ENCODE results near the gene SEMA4G. TPM values are rescaled to one million over a fixed set of nuclear protein-coding genes. Genes with fewer than 3 reads are reported as not detected.
A peak's percentile ranks its signal among the peaks of the same experiment; 100 is the strongest.

Gene SEMA4G
- total and polyA plus RNA-seq, 2 of the 13 experiments (the other 11 are each of a cell fraction or from before 2014, with no cell fraction given) = 46.2 to 207 TPM

GRCh38 chr10:100980311-100980710, 11.0 kb downstream of the SEMA4G start:
- FAIRE-seq (no peak), DNase-seq (ENCODE audit: low spot score) (no peak), ATAC-seq (no peak)
- H3K79me2 ChIP-seq (ENCODE audit: insufficient read depth, low read length) = no peaks in the 10 kb centered on the region
- no peak overlapping the region for H3K9ac ChIP-seq (ENCODE audit: insufficient read depth, low read depth, low read length)
- no peaks in the 10 kb centered on the region for H4K20me1 ChIP-seq (ENCODE audit: insufficient read depth, low read length)
- H3K36me3 ChIP-seq (replicated peaks in 1 of 2; ENCODE audit: control insufficient read depth in 1 of 2, insufficient read depth in 2 of 2, low read length in 2 of 2) = peaks cover 30 to 79% of the 10 kb centered on the region in 2 experiments
- 93% methylated on average over 2 of the region's 2 CpGs for WGBS (ENCODE audit: low lambda C conversion rate)
- no peaks in the 10 kb centered on the region for H3K27me3 ChIP-seq (ENCODE audit: control insufficient read depth in 1 of 2, insufficient read depth in 2 of 2, low read length in 2 of 2)
- peaks cover 11% of the 10 kb centered on the region for H3K4me1 ChIP-seq (ENCODE audit: insufficient read depth, low read length)
- no peak overlapping the region for H2AFZ ChIP-seq (ENCODE audit: low read length)
- ChIA-PET POLR2A (interaction anchor here (1.3 to 23.0 kb wide), 3 partner anchors 11 to 31 kb away, joined by 3 to 277 read pairs (median 4); partner anchors contain the start of gene SEMA4G), CTCF (ENCODE audit: low intra/inter-chr PET ratio, low total read pairs) (no interaction called here)
- no TSS peak for BruUV-seq (replicated peaks)
- H3K9me3 ChIP-seq (ENCODE audit: low read length) = no peaks in the 10 kb centered on the region
- intact Hi-C loops (cut with micrococcal nuclease; ENCODE audit: unreplicated experiment) = no loop called here
- in situ Hi-C loops (cut with HindIII; ENCODE audit: extremely low pct_ligation_motif_present, low pct_unique_long_range_greater_than_20kb) = no loop called here
- H3K27ac ChIP-seq (ENCODE audit: extremely low read length, insufficient read depth, low read length) = no peak overlapping the region
- no peak for TF ChIP-seq STAG1 (CRISPR knock-in tag; IDR thresholded peaks at IDR 0.05)
- TF ChIP-seq TSC22D2 (CRISPR knock-in tag; IDR thresholded peaks at IDR 0.05; ENCODE audit: borderline replicate concordance) = no peak
- no peak for TF ChIP-seq ATM (IDR thresholded peaks at IDR 0.05; ENCODE audit: borderline replicate concordance)
- no peak for TF ChIP-seq BHLHE40 (IDR thresholded peaks at IDR 0.05; ENCODE audit: low read length)
- no peak overlapping the region for H3K4me3 ChIP-seq (replicated peaks in 1 of 3; ENCODE audit: insufficient read depth in 1 of 3, low read depth in 2 of 3, low read length in 3 of 3)
- H3K4me2 ChIP-seq (ENCODE audit: low read depth, low read length) = no peak overlapping the region

- no peaks in the 10 kb centered on the region for H4K20me1 ChIP-seq (ENCODE audit: insufficient read depth, low read length)
- H3K9ac ChIP-seq (ENCODE audit: insufficient read depth, low read depth, low read length) = no peak overlapping the region
- H3K9me3 ChIP-seq (ENCODE audit: low read length) = no peaks in the 10 kb centered on the region
- in situ Hi-C loops (cut with HindIII; ENCODE audit: extremely low pct_ligation_motif_present, low pct_unique_long_range_greater_than_20kb) (no loop called here), intact Hi-C loops (cut with micrococcal nuclease; ENCODE audit: unreplicated experiment) (no loop called here)
- POLR2A ChIA-PET = interaction anchor here (1.3 to 23.0 kb wide), 3 partner anchors 11 to 31 kb away, joined by 4 to 277 read pairs (median 5); partner anchors contain the start of gene SEMA4G
- ATAC-seq (no peak), DNase-seq (ENCODE audit: low spot score) (no peak), FAIRE-seq (no peak)
- BruUV-seq (replicated peaks) = no TSS peak
- H3K27ac ChIP-seq (ENCODE audit: extremely low read length, insufficient read depth, low read length) = no peak overlapping the region
- CTCF ChIA-PET (ENCODE audit: low intra/inter-chr PET ratio, low total read pairs) = no interaction called here
- H3K79me2 ChIP-seq (ENCODE audit: insufficient read depth, low read length) = no peaks in the 10 kb centered on the region
- WGBS (ENCODE audit: low lambda C conversion rate) = 96% methylated on average over 4 of the region's 7 CpGs
- H3K27me3 ChIP-seq (ENCODE audit: control insufficient read depth in 1 of 2, insufficient read depth in 2 of 2, low read length in 2 of 2) = no peaks in the 10 kb centered on the region
- H3K4me3 ChIP-seq (replicated peaks in 1 of 3; ENCODE audit: insufficient read depth in 1 of 3, low read depth in 2 of 3, low read length in 3 of 3) = no peak overlapping the region
- no peak overlapping the region for H3K4me2 ChIP-seq (ENCODE audit: low read depth, low read length)
- H3K36me3 ChIP-seq (replicated peaks in 1 of 2; ENCODE audit: control insufficient read depth in 1 of 2, insufficient read depth in 2 of 2, low read length in 2 of 2) = peaks cover 30 to 82% of the 10 kb centered on the region in 2 experiments
- H3K4me1 ChIP-seq (ENCODE audit: insufficient read depth, low read length) = peaks cover 13% of the 10 kb centered on the region
- TF ChIP-seq ZNF468 (CRISPR knock-in tag; IDR thresholded peaks at IDR 0.05) (no peak), ISL2 (CRISPR knock-in tag; IDR thresholded peaks at IDR 0.05) (no peak), ZNF709 (CRISPR knock-in tag; IDR thresholded peaks at IDR 0.05) (no peak), GLMP (CRISPR knock-in tag; IDR thresholded peaks at IDR 0.05; ENCODE audit: borderline replicate concordance) (no peak), RBM22 (optimal IDR thresholded peaks at IDR 0.05; ENCODE audit: low read length) (peak; percentile 34), PPARG (CRISPR knock-in tag; conservative IDR thresholded peaks at IDR 0.05) (no peak), AGO2 (optimal IDR thresholded peaks at IDR 0.05; ENCODE audit: low read depth, low read length) (peak; percentile 63)
- H2AFZ ChIP-seq (ENCODE audit: low read length) = no peak overlapping the region
Observed at GRCh38 chr10:100980711-100981110, 11.4 kb downstream of the SEMA4G start.
